Stimulated activated CD8-positive, alpha-beta memory T cell treated with anti-CD3 and anti-CD28 coated beads, Interleukin-15, amount 100 ng/mL, for 48 hours (primary cell): ENCODE results near the gene GGACT.

ENCODE experiments used
- DNase-seq, 2 donors: peaks; one replicate each; pipeline ENCODE4 v3.0.0-alpha.2; 2020; ENCODE audit warnings: low read depth in 2 of 2

The GGACT gene

DNA sequence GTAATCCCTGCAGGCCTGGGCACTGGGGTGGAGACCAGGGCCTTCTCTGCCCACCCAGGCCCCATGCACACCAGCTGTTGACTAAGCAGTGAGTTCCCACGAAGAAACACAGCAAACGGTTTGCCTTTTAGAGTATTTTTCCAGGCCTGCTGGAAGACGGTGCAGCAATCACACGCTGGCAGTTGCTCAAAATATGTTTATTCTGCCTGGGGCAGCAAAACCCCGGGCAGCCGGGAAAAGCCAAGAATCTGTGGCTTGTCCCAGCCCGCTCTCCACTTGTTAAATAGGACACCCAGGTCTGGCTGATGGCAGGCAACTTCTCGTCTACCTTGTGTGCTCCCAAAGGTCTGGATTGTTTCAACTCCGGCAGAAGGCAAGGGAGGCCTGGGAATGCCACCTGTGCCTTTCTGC, 40.8 kb downstream of the GGACT start:
- no peak for DNase-seq

DNA sequence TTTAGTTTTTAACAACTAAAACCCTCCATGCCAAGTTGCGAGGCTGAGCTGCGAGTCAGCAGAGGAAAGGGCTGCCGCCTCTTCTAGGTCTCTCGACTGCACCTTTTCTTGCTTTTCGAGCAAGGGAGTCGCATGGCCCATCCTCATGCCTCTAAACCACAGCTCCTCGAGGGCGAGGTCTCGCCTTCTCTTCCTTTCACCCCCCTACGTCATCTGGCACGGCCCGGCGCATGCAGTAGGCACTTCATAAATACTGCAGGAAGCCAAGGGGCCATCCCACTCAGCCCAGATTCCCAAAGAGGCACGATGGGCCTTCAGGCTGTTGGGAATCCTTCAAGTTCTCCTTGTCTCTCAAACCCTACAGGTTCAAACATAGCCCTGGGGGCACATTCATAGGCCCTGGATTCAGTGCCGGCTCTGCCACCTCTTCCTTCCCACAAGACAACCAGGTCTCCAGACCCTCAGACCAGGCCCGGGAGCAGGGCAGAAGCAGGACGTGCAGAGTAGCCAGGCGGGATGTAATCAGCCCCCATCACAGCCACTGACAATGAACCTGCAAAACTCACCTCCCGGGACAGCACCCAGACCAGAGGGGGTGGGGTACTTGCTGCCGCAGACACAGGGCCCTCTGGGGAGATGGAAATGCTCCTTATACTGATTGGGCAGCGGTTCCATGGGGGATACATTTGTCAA, 41.7 kb downstream of the GGACT start:
- no peak for DNase-seq

DNA sequence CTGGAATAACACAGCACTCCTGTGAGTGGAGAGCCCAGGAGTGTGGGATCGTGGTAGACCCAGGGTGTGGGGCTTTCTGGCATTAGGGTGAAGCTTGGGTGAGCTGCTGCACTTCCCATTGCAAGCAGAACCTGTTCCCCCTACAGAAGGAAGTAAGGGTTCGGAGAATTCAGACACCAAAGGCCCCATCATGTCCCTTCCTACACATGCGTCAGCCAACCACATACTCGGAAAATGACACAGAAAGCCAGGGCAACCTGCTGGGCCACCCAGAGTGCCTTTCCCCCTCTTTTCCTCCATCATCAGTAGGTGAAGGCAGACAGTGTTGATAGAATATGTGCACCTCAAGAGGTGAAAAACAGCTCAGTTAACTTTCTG, 42.9 kb downstream of the GGACT start:
- no peak for DNase-seq

DNA sequence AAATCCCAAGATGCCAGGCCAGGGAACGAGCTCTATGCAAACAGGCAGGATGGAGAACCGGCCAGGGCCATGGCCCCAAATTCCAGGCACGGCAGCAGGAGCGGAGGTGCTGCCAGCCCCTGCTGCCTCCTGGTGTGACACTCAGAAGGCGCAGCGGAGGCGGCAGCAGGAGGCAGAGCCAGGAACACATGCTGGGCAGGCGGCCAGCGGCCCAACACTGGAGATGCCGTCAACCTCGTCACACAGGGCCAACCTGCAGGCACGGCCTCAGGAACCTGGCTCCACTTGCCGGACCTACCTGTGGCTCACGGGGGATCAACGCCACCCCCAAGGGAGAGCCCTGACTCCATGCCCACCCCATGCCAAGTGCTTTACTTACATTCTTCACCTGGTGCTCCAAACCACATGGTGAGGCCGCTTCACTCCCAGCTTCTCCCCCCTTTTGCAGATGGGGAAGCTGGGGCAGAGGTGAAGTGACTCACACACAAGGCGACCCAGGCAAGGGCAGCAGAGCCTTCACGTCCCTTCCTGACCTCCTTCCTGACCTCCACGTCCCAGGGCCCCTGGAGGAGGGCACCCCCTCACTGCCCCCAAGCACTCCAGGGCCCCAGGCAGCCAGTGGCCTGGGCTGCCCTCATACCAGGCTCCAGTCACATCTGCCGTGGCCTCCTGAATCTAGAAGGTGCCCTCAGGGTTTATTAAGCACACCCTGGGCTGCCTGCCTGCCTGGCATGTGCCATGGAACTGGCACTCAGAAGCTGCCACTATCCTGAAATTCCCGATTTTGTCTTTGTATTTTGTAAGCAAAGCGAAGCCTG, 43.5 kb downstream of the GGACT start:
- DNase-seq: no peak

DNA sequence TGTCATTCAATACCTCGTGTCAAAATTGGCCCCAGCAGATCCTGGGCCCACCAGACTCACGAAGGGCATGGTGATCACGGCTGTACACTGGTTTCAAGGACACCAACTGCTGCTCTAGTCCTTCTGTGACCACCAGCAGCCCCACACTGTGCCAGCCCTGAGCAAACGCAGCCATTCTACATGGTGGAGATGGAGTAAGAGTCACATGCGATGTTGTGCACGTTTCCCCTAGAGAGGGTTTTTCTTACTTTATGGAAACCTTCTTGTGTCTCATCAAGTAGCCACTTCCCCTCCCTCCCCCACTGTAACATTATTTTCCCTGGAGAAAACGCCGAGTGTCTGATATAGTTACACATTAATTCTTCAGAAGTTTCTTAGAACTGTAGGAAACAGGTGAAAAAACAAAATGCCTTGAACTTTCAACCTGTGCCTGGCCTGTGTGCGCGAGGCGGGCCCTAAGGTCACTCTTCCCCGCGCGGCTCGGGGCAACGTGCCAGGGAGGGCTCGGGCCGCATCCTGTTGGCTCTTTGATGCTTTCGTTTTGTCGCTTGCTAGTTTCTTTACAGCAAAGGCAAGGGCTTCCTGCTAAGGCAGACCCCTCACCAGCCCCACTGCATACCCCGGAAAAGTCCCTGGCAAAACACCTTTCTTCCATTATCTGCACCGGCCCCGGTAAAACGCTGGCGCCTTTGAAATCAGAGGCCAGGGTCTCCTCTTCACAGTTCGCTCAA, 44.6 kb downstream of the GGACT start:
- no peak for DNase-seq

DNA sequence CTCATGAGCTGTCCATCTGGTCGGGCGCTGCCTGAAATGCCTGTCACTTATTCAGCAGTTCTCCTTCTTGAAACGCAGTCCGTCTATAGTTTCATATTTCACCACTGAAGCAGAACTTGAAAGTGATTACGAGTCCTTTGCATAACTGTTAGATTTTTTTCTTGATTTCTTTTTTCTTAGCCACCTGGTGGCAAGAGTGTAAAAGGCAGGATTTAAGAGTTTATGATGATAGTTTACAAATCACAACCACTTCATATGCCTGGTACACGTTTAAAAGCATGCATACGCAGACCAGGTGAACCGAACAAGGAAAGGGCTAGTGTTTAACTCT, 45.8 kb downstream of the GGACT start:
- DNase-seq: no peak

DNA sequence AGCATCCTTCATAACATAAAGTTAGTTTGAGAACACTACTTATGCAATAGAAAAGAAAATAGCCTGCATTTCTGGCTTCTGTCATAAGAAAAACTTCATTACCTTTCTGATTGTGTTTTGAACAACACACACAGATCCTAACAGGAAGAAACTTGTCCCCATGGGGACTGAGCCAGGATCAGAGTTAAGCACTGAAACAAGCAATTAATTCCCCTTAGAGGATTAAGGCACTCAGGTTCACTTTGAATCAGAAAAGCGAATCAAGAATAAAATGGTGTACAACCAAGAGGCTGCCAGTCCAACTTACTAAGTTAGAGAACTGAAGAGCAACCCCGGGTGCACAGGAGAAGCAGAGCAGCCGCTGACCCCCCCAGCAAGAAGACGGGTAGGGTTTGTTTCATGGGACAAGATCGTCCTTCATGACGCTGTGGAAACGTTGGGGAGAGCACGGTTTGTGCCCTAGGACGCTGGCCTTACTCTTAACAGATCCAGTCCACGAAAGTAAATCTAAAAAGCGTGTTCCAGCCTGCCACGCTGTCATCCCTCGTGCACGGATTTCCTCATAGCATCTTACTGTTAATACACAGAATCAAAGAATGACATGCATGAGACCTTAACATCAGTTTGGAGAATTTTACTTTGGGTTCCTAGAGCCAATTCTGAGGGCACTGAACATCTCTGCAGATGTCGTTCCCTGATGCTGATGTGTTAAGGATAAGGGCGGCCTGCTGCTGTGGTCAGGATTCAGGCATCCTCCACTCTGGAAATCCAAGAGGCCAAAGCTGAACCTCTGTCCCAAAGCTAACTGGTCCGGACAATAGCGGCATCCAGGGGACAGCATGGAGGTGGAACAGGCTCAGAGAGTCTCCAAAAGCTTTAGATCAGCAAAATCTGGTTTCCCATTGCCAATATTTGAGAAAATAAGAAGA, 46.4 kb downstream of the GGACT start:
- no peak for DNase-seq

DNA sequence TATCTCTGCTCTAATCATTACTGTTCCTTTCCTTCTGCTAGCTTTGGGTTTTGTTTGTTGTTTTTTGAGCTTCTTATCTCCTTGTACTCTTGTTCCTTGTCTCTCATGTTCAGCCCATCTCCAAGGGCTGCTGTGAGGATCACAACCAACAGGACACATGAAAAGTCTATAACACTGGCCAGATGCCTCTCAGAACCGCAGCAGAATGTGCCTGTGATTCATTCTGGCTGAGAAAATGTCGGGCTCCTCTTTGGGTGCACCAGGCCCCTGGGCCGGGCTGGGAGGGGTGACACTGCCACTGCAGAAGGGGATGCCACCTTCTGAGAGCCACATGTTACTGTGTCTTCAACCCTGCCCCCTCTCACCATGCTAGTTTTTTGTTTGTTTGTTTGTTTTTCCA, 48.0 kb downstream of the GGACT start:
- DNase-seq: no peak

DNA sequence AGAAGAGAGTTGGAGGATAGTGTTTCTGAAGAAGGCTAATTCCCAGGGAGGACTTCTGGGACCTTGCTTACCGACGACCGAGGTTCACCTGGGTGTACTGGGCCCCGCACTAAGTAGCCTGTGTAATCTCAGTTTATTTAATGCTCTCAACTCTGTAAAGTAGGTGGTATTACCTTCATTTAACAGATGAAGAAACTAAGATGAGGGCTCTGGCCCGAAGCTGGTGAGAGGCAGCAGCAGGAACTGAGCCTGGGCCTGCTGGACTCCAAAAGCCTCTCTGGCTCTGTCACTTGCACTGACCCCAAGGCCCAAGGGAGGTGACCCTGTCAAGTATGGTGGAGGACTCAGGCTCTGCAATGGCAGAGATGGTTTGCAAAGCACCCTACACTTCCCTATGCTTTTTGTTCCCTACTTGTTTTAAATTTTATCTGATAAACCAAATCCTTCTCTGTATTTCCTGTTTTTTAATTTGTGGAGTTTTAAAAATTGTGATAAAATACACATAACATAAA, 50.6 kb downstream of the GGACT start:
- DNase-seq: no peak

DNA sequence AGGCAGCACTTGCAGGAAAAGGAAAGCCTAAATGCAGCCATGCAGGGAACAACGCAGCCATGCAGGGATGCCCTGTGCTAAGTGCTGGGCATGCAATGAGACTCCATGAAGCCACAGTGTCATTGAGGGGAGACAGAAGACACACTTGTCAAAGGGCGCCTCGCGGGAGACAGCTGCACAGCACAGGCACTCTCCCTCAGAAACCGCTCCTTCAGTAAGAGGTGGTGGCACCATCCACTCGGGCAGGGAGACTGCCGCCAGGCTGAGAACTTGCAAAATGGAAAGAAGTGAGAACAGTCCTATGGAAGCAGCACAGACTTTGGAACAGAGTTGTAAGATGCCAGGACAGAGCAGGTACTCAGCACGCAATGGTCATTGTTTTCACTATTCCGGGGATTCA, 51.1 kb downstream of the GGACT start:
- no peak for DNase-seq

DNA sequence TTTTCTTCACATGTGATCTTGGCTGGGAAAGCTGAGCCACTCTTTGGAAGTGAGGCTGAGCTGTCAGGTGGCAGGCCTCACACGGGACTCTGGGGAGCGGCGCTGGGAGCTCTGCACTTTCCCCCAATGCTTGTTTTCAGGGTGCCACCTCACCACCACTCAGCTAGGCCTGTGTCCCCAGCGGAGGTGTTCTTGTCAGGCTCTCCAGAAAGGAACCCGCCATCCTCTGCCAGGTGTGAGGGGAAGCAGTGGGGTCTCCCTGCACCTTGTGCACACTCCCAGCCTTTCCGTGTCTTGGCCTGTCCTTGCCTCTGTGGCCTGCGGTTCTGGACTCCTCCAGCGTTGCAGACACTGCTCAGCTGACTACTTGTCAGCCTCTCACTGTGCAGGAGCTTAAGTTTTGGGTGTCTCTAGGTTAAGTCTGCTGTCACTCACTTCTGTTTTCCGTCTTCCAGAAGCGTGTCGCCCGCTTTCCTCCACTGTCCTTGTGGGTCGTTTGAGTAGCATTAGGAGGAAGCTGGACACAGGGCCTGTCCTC, 51.9 kb downstream of the GGACT start:
- no peak for DNase-seq

DNA sequence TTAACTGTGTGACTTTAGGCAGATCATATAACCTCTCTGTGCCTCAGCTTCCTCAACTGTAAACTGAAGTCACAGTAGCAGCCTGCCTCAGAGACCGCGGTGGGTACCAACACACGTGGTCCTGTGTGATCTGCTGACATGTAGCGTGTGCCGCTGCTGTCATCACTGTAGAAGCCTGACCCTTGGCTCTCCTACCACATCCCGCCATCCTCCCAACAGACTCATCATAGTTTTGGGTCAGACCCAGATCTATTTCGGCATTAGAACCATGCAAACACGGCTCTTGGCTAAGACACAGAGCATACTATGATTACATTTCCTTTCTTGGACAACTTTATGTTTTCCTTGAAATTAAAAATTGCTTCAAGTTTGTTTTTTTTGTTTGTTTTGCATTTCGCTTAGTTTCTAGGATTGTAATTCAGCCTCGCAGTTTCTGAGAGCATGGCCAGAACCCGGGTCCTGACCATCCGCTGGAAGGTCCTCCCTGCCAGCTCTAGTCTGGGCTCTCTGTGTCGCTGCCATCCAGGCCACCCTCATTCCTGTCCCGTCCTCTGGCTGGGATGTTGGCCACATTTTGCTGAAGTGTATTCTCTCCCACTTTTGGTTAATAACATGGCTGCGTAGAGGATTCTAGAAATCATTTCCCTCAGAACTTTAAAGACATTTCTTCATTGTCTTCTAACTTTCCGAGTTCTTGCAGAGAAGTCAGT, 53.0 kb downstream of the GGACT start:
- DNase-seq: no peak

DNA sequence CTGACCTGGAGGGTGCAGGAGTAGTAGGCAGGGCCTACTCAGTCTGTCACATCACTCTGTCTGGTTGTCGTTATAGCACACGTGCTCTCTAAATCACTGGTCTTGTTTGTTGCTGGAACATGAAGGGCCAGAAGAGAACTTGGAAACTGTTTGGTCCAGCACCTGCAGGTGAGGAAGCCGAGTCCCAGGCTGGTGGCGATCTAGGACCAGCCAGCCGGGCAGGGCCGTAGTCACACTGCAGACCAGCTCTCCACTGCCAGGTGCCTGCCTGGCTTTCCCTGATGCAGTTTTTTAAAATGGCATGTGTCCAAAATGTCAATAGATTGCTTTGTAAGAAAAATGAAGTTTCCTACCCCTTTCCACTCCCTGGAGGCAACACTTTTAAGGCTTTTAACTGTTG, 53.7 kb downstream of the GGACT start:
- DNase-seq: no peak

DNA sequence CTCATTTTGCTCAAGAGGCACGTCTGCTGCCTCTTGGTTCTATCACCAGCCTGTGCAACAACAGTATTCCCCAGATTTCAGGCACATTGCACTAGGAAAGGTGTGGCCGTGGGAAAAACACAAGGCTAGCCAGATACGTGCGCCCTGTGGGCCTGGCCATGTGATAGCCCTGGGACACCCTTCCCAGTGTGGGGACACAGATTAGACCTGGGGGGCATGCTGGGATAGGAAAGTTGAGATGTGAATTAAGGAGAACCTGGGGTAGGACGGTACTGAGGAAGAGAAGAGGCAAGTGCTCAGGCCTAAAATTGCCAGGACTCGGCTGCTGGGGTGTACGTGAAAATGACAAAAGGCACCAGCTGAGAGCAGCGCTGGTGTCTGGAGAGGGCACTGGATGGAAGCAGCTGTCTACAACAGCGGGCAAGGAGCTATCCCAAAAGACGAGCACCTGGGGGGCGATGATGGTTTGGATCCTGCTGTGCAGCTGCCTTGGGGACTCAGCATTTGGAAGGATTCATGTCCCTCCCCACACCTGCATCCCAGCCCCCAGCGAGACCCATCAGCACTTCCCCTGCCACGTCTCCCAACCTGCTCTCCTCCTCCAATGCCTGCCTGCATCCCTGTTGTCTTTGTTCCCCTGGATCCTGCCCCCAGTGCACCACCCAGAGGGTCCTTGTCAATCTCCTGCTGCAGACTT, 54.3 kb downstream of the GGACT start:
- no peak for DNase-seq

DNA sequence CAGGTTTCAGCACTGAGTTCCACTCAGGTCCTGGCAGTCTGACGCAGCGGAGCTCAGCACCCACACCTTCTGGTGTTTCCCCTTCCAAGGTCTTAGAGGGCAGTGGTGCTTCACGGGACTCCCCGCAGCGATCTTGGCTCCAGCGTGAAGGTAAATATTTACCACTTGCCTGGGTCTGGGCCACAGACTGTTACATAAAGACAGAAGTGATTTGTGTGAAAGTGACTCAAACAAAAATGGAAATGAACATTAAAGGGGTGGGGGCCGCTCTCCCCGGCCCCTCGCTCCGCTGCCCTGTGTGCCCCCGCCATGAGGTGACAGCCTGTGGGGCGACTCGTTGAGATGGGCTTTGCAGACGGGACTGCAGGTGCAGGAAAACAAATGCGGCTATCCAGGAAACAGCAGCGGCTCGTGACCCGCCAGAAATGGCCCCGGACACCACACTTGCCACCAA, 55.0 kb downstream of the GGACT start:
- DNase-seq: no peak

DNA sequence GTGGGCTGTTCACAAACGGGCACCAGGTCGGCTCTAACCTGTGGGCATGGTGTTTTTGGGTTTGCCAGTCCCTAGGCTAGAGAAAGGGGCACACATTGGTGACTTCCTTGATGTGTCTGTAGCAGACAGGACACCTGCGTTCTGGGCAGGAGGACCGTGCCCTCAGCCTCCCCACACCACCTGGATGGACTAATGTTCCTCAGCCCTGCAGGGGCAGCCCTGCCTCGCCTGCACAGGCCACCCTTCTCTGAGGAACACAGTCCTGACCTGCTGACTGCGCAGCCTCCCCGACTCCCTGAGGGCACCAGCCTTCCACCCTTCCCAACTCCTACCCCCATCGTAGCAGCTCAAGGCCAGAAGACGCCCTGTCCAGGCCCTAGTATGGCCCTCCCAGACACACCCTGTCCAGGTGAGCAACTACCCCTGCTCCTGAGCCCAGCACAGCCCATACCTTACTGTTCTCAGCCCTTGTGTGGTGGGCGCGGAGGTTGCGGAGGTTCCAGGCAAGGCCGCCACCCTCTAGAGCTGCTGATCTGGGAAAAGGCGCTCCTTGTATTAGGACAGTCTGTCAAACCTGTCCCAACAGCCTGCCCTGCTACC, 55.7 kb downstream of the GGACT start:
- no peak for DNase-seq

DNA sequence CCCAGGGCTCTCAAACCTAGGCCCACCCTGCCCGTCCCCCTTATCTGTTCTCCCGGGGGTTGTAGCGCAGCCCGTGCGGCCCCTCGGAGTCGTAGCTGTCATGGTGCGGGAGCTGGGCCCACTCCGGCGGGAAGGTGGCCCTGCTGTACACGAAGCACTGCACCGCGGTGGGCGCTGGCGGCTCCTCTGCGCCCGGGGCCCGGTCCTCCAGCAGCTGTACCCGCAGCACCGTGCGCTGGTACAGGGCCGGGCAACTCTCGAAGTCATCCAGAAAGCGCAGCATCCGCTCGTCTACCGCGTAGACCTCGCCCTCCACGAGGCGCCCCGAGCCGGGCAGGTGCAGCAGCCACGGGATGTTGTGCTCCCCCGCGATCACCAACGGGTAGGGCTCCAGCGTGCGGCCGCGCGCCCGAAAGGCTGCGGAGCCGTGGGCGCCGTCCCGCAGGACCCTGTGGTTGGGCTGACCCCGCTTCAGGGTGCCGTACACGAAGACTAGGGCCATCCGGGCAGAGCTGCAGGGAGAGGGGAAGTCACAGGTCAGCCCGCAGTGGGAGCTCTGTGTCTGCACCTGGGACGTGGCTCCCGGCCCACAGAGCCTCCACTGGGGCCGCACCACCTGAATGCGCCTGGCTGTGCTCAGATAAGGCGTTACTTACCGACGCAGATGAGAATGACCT, 56.4 kb downstream of the GGACT start:
- DNase-seq: no peak

DNA sequence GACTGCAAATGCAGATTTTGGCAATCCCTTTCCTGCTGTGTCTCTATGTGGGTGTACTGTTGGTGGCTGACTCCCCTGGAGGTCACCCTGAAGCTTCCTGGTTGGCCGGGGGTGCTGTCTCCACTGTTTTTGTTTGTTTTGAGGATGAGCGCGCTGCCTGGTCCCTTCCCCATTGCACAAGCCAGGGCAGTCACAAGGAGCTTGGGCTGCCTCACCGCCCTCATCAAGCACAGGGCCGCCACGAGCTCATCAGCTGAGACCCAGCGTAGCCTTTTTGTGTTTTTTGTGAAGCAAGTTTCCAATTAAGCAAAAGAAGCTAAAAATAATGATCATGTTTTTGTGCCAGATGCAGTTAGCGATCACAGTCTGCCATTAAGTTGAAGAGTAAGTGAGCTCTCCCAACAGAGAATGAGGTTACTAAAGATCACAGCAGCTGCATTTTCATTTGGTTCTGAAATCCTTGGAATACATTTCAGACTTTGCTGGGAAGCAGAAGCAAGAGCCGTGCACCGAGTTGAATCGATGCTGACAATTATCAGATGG, 57.8 kb downstream of the GGACT start:
- DNase-seq: no peak
